Adrenal gland (tissue), 5 donors: ENCODE results near the gene TXNDC17.

Source experiments
- POLR2A ChIP-seq, 2 donors: fragments of 450-650 bp; IDR thresholded peaks; one replicate each; pipeline ENCODE4 v1.6.1; 2017; ENCODE audit warnings: antibody characterized with exemption in 2 of 2, mild to moderate bottlenecking in 2 of 2, moderate library complexity in 1 of 2
- TF ChIP-seq, protein P1 (sequence below), 6 experiments: fragments of 450-650 bp in 4 of 6; fragments of 200-600 bp in 2 of 6; sonication (generic) in 1 of 6; IDR thresholded peaks; 1 replicate in 5 of 6; 2 replicates in 1 of 6; pipeline versions ENCODE4 v1.5.1 to v1.8.0; 2016 to 2021; ENCODE audit warnings: antibody characterized with exemption in 6 of 6, mild to moderate bottlenecking in 2 of 6, moderate library complexity in 1 of 6
- donor health status: DM: no; HTN: no; CAD: no.

DNA sequence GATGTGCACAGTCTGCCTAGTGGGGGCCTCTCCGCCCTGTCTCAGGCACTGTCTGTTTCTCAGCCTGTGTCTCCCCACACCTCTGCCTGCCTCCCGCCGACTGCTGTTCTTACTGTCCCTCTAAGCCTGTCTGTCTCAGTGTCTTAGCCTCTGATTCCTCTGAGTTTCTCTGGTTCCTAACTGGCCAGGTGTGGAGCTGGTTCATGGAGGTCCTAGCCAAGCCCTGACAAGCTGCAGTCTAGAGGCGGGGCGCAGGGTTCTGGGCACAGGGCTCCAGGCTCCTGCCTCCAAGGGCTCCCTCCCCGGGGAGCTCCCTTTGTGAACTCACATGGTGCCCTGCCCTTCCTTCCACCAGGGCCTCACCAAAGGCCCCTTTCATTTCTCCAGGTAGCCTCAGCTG lies 30.1 kb downstream of the TXNDC17 start:
- no peak for TF ChIP-seq POLR2A (IDR thresholded peaks at IDR 0.05)
- TF ChIP-seq, protein P1, sequence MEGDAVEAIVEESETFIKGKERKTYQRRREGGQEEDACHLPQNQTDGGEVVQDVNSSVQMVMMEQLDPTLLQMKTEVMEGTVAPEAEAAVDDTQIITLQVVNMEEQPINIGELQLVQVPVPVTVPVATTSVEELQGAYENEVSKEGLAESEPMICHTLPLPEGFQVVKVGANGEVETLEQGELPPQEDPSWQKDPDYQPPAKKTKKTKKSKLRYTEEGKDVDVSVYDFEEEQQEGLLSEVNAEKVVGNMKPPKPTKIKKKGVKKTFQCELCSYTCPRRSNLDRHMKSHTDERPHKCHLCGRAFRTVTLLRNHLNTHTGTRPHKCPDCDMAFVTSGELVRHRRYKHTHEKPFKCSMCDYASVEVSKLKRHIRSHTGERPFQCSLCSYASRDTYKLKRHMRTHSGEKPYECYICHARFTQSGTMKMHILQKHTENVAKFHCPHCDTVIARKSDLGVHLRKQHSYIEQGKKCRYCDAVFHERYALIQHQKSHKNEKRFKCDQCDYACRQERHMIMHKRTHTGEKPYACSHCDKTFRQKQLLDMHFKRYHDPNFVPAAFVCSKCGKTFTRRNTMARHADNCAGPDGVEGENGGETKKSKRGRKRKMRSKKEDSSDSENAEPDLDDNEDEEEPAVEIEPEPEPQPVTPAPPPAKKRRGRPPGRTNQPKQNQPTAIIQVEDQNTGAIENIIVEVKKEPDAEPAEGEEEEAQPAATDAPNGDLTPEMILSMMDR (IDR thresholded peaks at IDR 0.05): no peak
